Keratinocyte (primary cell): ENCODE results near the gene GAP43. TPM values are rescaled to one million over a fixed set of nuclear protein-coding genes. Genes with fewer than 3 reads are reported as not detected.

Experiments
- DNase-seq: peaks from one replicate; pipeline ENCODE4 v3.0.0-alpha.2; 2011; ENCODE audit warnings: low read depth, missing footprints, low spot score
- FAIRE-seq: peaks from 2 replicates; lab custom pipeline; 2011; peaks lifted over from hg19 to GRCh38; lab: Jason Lieb, UNC
- H2AFZ ChIP-seq: 2 replicates; pipeline ENCODE4 v1.6.0; 2012; ENCODE audit warnings: low read length, control low read depth, inconsistent platforms; ENCODE audit not compliant: control insufficient read depth
- H3K27ac ChIP-seq: 2 replicates; pipeline ENCODE4 v1.5.1; 2011; ENCODE audit warnings: low read length; ENCODE audit not compliant: control insufficient read depth, insufficient read depth
- H3K27me3 ChIP-seq: 3 replicates; pipeline ENCODE4 v1.6.0; 2011; ENCODE audit warnings: low read length; ENCODE audit not compliant: control insufficient read depth, insufficient read depth; ENCODE audit errors: extremely low read depth
- H3K36me3 ChIP-seq, 2 experiments: 2 replicates in 1 of 2; 3 replicates in 1 of 2; pipeline ENCODE4 v1.5.1; 2011; ENCODE audit warnings: low read length in 2 of 2, mild to moderate bottlenecking in 1 of 2; ENCODE audit not compliant: control insufficient read depth in 2 of 2, insufficient read depth in 2 of 2; ENCODE audit errors: extremely low read depth in 1 of 2
- H3K4me1 ChIP-seq: 3 replicates; pipeline ENCODE4 v1.5.1; 2011; ENCODE audit warnings: low read length; ENCODE audit not compliant: control insufficient read depth, insufficient read depth; ENCODE audit errors: extremely low read depth
- H3K4me2 ChIP-seq: 3 replicates; pipeline ENCODE4 v1.6.0; 2011; ENCODE audit warnings: low read depth, low read length; ENCODE audit not compliant: control insufficient read depth, insufficient read depth; ENCODE audit errors: extremely low read depth
- H3K4me3 ChIP-seq, 3 experiments: fragments of 200-600 bp in 1 of 3; sonication (generic) in 1 of 3; 2 replicates in 2 of 3; 3 replicates in 1 of 3; pipeline ENCODE4 v1.5.1; 2011 to 2016; ENCODE audit warnings: low read length in 3 of 3, mild to moderate bottlenecking in 3 of 3, control low read depth in 2 of 3, inconsistent platforms in 1 of 3, low read depth in 1 of 3, mixed read lengths in 1 of 3, mixed run types in 1 of 3, moderate library complexity in 1 of 3; ENCODE audit not compliant: control insufficient read depth in 2 of 3, insufficient read depth in 2 of 3; ENCODE audit errors: extremely low read depth in 1 of 3
- H3K79me2 ChIP-seq: 2 replicates; pipeline ENCODE4 v1.6.0; 2012; ENCODE audit warnings: low read length; ENCODE audit not compliant: control insufficient read depth, insufficient read depth
- H3K9ac ChIP-seq: 3 replicates; pipeline ENCODE4 v1.6.0; 2011; ENCODE audit warnings: low read length; ENCODE audit not compliant: control insufficient read depth, insufficient read depth; ENCODE audit errors: extremely low read depth
- H3K9me1 ChIP-seq: 3 replicates; pipeline ENCODE4 v1.6.0; 2011; ENCODE audit warnings: low read length; ENCODE audit not compliant: control insufficient read depth, insufficient read depth; ENCODE audit errors: extremely low read depth
- H3K9me3 ChIP-seq: 2 replicates; pipeline ENCODE4 v1.5.1; 2012; ENCODE audit warnings: low read depth, low read length; ENCODE audit not compliant: control insufficient read depth
- H4K20me1 ChIP-seq: 3 replicates; pipeline ENCODE4 v1.6.0; 2011; ENCODE audit warnings: low read length; ENCODE audit not compliant: control insufficient read depth, insufficient read depth; ENCODE audit errors: extremely low read depth
- EZH2 ChIP-seq: IDR thresholded peaks from one replicate; pipeline ENCODE4 v1.6.1; 2012; ENCODE audit warnings: inconsistent platforms, mild to moderate bottlenecking, low read length, moderate library complexity
- dilution Hi-C: fragments of 300-500 bp; cut with MboI; formaldehyde crosslinking; loops from one replicate; pipeline ENCODE4 v1.7.0; 2020; ENCODE audit warnings: low sequenced_read_pairs; ENCODE audit not compliant: extremely low pct_ligation_motif_present
- polyA plus RNA-seq, 5 experiments: library from polyadenylated mRNA; depleted of rRNA in 3 of 5; stranded (reverse) in 3 of 5; stranded (forward) in 1 of 5; unstranded in 1 of 5; fragments of >200 nt; gene quantifications; 1 replicate in 1 of 5; 2 replicates in 3 of 5; 3 replicates in 1 of 5; pipeline versions ENCODE4 v1.2.1 to v1.2.3, GENCODE V29; 2011 to 2012; ENCODE audit warnings: missing spikeins in 2 of 5, low read depth in 1 of 5, low replicate concordance in 1 of 5
- TF ChIP-seq, protein P1 (sequence below), 3 experiments: IDR thresholded peaks in 1 of 3; conservative IDR thresholded peaks in 1 of 3; optimal IDR thresholded peaks in 1 of 3; 2 replicates in 2 of 3; 3 replicates in 1 of 3; pipeline versions ENCODE3 to v1.5.1; 2011; ENCODE audit warnings: low read length in 3 of 3, mild to moderate bottlenecking in 3 of 3, moderate library complexity in 2 of 3, control low read depth in 1 of 3, inconsistent platforms in 1 of 3; ENCODE audit not compliant: insufficient read depth in 2 of 3; ENCODE audit errors: extremely low read depth in 1 of 3

GAP43 gene
- polyA plus RNA-seq, 1 donor (not counting 4 experiments of a cell fraction or from before 2014, with no cell fraction given): not detected

GRCh38 chr3:115577000-115577399 lies 46.3 kb upstream of the GAP43 start:
- H3K4me1 ChIP-seq: no peaks in the 10 kb centered on the region
- H2AFZ ChIP-seq: no peak overlapping the region
- H3K36me3 ChIP-seq: no peaks in the 10 kb centered on the region
- FAIRE-seq (no peak), DNase-seq (no peak)
- dilution Hi-C loops: no loop called here
- H3K27me3 ChIP-seq: no peaks in the 10 kb centered on the region
- no peak overlapping the region for H3K27ac ChIP-seq
- H4K20me1 ChIP-seq: no peaks in the 10 kb centered on the region
- no peak overlapping the region for H3K4me3 ChIP-seq
- no peaks in the 10 kb centered on the region for H3K9me1 ChIP-seq
- H3K9me3 ChIP-seq: no peaks in the 10 kb centered on the region
- no peak overlapping the region for H3K4me2 ChIP-seq
- no peak for TF ChIP-seq EZH2
- TF ChIP-seq, protein P1, sequence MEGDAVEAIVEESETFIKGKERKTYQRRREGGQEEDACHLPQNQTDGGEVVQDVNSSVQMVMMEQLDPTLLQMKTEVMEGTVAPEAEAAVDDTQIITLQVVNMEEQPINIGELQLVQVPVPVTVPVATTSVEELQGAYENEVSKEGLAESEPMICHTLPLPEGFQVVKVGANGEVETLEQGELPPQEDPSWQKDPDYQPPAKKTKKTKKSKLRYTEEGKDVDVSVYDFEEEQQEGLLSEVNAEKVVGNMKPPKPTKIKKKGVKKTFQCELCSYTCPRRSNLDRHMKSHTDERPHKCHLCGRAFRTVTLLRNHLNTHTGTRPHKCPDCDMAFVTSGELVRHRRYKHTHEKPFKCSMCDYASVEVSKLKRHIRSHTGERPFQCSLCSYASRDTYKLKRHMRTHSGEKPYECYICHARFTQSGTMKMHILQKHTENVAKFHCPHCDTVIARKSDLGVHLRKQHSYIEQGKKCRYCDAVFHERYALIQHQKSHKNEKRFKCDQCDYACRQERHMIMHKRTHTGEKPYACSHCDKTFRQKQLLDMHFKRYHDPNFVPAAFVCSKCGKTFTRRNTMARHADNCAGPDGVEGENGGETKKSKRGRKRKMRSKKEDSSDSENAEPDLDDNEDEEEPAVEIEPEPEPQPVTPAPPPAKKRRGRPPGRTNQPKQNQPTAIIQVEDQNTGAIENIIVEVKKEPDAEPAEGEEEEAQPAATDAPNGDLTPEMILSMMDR (optimal IDR thresholded peaks at IDR 0.05 in 1 of 3, IDR thresholded peaks at IDR 0.05 in 1 of 3, conservative IDR thresholded peaks at IDR 0.05 in 1 of 3; ENCODE audit: extremely low read depth in 1 of 3, insufficient read depth in 2 of 3, low read length in 3 of 3): no peak
- H3K9ac ChIP-seq: no peak overlapping the region
- H3K79me2 ChIP-seq: no peaks in the 10 kb centered on the region

- dilution Hi-C loops: no loop called here
- no peaks in the 10 kb centered on the region for H3K79me2 ChIP-seq
- no peaks in the 10 kb centered on the region for H3K4me1 ChIP-seq
- no peaks in the 10 kb centered on the region for H3K27me3 ChIP-seq
- TF ChIP-seq, protein P1 (optimal IDR thresholded peaks at IDR 0.05 in 1 of 3, IDR thresholded peaks at IDR 0.05 in 1 of 3, conservative IDR thresholded peaks at IDR 0.05 in 1 of 3; ENCODE audit: extremely low read depth in 1 of 3, insufficient read depth in 2 of 3, low read length in 3 of 3): no peak
- no peak for TF ChIP-seq EZH2
- no peak overlapping the region for H3K27ac ChIP-seq
- DNase-seq (no peak), FAIRE-seq (no peak)
- no peaks in the 10 kb centered on the region for H3K36me3 ChIP-seq
- no peak overlapping the region for H2AFZ ChIP-seq
- no peak overlapping the region for H3K4me2 ChIP-seq
- no peaks in the 10 kb centered on the region for H3K9me3 ChIP-seq
- H4K20me1 ChIP-seq: no peaks in the 10 kb centered on the region
- H3K9ac ChIP-seq: no peak overlapping the region
- no peaks in the 10 kb centered on the region for H3K9me1 ChIP-seq
- no peak overlapping the region for H3K4me3 ChIP-seq
Measured at GRCh38 chr3:115578331-115578730, 45.0 kb upstream of the GAP43 start.
